GM10266 (cell line): ENCODE measurements around the gene SLC12A2.

Source experiments
- DNase-seq: peaks from one replicate; pipeline ENCODE4 v3.0.0; 2012; ENCODE audit errors: extremely low spot score
- TF ChIP-seq, protein P1 (sequence below): IDR thresholded peaks from 2 replicates; pipeline ENCODE4 v1.5.1; 2012; ENCODE audit warnings: mild to moderate bottlenecking, low read depth; ENCODE audit not compliant: control insufficient read depth, insufficient read depth; ENCODE audit errors: missing control alignments

Gene SLC12A2

DNA sequence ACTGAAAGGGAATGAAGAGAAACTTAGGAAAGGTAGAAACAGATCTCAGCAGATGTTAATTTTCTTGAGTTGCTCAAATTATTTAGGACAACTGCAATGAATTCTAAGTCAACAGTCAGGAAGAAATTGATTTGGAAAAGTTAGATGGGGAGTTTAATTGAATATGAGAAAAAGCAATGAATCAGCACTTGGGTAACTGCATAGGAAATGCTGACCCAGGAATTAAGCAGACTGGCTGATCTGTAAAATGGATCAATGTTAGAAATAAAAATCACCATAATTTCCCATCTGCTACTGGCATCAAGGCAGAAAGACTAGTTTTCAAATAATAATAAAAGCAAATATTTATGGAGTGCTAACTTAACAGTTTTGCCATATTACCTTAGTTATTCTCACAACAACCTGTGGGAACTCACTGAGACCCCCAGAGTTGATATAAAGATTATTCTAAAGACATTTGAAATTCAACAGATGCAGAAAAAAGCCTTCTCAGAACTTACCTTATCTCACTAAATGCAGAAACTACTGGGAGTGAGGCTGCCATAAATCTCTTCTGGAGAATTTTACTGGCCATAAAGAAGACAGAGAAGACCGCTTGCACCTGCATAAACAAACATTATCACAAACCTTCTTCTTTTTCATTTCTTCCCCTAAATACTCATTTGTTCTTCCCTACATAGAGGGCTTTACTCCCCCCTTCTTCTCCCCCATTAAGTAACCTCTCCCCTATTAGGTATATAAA is 22.8 kb upstream of the SLC12A2 start:
- TF ChIP-seq, protein P1, sequence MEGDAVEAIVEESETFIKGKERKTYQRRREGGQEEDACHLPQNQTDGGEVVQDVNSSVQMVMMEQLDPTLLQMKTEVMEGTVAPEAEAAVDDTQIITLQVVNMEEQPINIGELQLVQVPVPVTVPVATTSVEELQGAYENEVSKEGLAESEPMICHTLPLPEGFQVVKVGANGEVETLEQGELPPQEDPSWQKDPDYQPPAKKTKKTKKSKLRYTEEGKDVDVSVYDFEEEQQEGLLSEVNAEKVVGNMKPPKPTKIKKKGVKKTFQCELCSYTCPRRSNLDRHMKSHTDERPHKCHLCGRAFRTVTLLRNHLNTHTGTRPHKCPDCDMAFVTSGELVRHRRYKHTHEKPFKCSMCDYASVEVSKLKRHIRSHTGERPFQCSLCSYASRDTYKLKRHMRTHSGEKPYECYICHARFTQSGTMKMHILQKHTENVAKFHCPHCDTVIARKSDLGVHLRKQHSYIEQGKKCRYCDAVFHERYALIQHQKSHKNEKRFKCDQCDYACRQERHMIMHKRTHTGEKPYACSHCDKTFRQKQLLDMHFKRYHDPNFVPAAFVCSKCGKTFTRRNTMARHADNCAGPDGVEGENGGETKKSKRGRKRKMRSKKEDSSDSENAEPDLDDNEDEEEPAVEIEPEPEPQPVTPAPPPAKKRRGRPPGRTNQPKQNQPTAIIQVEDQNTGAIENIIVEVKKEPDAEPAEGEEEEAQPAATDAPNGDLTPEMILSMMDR: no peak
- no peak for DNase-seq

DNA sequence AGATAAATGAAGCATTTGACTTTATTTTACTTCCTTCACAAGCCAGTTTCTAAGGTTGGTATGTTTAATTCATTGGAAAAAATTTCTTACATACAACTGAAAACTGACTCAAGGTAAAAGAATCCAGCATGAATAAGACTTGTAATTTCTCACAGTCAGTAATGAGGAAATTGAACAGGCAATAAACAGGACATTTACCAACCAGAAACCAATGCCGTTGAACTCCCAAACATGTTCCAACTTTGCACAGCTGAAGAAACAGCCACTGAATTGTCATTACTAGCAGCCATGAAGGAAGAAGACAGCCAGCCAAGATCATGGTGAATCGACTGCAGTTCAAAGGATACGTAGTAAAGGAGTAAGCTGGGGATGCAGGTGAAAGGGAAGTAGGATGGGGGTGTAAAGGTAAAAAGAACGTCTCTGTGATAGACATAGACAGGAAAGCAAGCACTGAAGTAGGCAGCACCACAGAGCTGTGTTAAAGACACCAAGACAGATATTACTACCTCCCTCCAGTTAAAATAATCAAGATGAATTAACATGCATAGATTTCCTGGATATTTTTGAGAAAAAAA is 21.3 kb upstream of the SLC12A2 start:
- DNase-seq: no peak
- TF ChIP-seq, protein P1: no peak

DNA sequence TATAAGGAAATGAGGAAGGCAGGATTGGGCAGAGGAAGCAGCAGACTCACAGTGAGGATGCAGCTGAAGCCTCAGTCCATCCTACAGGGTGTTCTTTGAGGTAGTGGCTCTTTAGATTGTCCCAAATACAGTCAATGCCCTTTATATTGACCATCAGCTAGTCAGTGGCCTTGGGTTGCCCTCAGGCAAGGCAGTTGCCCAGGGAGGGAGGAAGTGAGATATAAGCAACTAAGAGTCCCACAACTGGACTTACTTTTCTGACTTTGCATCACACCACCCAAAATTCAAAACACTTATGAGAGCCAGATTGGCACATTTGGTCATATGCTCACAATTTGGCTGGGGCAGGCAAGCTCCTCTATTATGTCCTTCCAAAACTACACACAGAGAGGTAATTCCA is 9.4 kb upstream of the SLC12A2 start:
- TF ChIP-seq, protein P1: no peak

DNA sequence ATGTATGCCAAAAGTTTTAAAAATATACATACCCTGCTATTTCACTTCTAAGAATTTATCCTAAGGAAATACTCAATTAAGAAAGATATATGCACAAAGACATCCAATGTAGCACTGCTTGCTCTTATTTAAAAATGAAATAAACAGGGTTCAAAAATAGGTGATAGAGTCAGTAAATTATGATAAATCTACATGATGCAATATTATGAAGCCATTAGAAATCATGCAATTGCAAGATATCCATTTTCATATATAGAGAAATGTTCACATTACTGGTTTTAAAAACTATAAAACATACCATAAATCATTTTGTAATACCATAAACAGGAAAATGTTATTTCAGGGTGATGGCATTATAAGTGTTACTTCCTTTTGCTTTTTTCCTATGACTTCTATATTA is 8.6 kb upstream of the SLC12A2 start:
- TF ChIP-seq, protein P1: no peak
- DNase-seq: no peak

More for the DNA sequence above, 9.4 kb upstream of the SLC12A2 start:
- no peak for DNase-seq

DNA sequence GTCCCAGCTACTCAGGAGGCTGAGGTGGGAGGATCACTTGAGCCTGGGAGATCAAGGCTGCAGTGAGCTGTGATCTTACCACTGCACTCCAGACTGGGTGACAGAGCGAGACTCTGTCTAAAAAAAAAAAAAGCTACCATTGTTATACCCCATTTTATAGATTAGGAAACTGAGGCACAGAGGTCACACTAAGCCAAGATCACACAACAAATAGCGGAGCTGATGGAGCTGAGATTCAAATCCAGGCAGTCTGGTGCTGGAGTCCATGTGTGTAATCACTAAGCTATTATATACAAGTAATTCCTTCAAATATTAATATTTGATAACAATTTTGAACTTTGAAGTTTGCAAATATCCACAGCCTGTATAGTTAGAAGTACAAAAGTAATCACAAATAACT is 6.0 kb upstream of the SLC12A2 start:
- TF ChIP-seq, protein P1: no peak
- no peak for DNase-seq

DNA sequence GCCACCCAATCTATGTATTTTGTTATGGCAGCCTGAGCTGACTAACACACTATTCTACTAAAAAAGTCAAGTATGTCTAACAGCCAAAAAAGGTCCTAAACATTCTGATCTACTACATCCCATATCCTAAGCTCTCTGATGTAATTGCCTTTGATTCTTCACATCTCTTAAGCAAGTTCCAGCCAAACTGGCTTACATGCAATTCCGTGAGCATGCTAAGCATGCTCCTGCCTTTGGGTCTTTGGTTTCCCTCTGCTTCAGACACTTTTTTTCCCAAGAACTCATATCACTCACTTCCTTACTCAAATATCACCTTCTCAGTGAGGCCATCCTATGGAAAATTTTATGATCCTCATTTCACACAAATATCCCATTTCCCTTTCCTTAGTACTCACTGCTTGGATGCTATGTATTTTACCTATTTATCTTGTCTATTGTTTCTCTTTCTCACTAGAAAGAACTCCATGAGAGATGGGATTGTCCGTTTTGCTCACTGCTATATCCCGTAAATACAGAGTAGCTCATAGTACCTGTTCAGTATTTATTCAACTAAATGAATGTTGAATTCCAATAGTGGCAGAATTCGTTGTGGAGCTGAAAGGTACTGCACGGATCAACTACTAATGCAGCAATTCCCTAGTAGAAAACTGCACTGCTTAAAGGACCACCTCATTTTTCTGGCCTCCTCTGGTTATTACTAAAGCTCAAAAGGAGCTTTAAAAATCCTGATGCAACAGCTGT is 2.3 kb upstream of the SLC12A2 start:
- DNase-seq: no peak
- TF ChIP-seq, protein P1: no peak
